ENCODE results near the gene ZNF808.
"Not testable (repeated sequence)": the region's sequence is repeated elsewhere in the genome, so short reads cannot be mapped to it uniquely, and the experiment has no call there.

- not testable (repeated sequence) for TF ChIP-seq CTCF (IDR thresholded peaks at IDR 0.05); ZFX (IDR thresholded peaks at IDR 0.05; ENCODE audit: borderline replicate concordance)
These were observed 11.3 kb downstream of the ZNF808 start for GRCh38 chr19:52538815-52539214.

Data from 22Rv1 (cell line).